GM23338 (cell line): ENCODE results near the gene HELZ. TPM values are rescaled to one million over a fixed set of nuclear protein-coding genes. Genes with fewer than 3 reads are reported as not detected.

ENCODE experiments used
- ATAC-seq: fragments of 200-7000 bp; cut with Tn5 transposase; 3 replicates; pipeline ENCODE4 v1.9.1; 2020
- DNase-seq: peaks from one replicate; pipeline ENCODE4 v3.0.0-alpha.2; 2015; ENCODE audit warnings: low spot score
- H2AFZ ChIP-seq: fragments of 200-600 bp; sonication (generic); 2 replicates; pipeline ENCODE4 v1.8.0; 2016; ENCODE audit warnings: antibody characterized with exemption, mild to moderate bottlenecking, moderate library complexity
- H3F3A ChIP-seq: fragments of 200-600 bp; sonication (generic); replicated peaks from 2 replicates; pipeline ENCODE4 v1.8.0; 2017; ENCODE audit warnings: antibody characterized with exemption, mixed run types, low read depth
- H3K27ac ChIP-seq: fragments of 200-600 bp; sonication (generic); 2 replicates; pipeline ENCODE4 v1.6.1; 2016; ENCODE audit warnings: low read depth
- H3K27me3 ChIP-seq: fragments of 200-600 bp; sonication (generic); 2 replicates; pipeline ENCODE4 v1.8.0; 2016; ENCODE audit warnings: mild to moderate bottlenecking, mixed run types, moderate library complexity; ENCODE audit not compliant: insufficient read depth
- H3K36me3 ChIP-seq: fragments of 200-600 bp; sonication (generic); 2 replicates; pipeline ENCODE4 v1.8.0; 2016; ENCODE audit warnings: mild to moderate bottlenecking; ENCODE audit not compliant: insufficient read depth
- H3K4me1 ChIP-seq: fragments of 200-600 bp; sonication (generic); 2 replicates; pipeline ENCODE4 v1.8.0; 2016; ENCODE audit warnings: mild to moderate bottlenecking, moderate library complexity; ENCODE audit not compliant: insufficient read depth
- H3K4me2 ChIP-seq: fragments of 200-600 bp; sonication (generic); 2 replicates; pipeline ENCODE4 v1.7.1; 2017; ENCODE audit warnings: mixed run types
- H3K4me3 ChIP-seq: fragments of 200-600 bp; sonication (generic); 2 replicates; pipeline ENCODE4 v1.6.1; 2016; ENCODE audit warnings: mixed run types
- H3K79me2 ChIP-seq: fragments of 200-600 bp; sonication (generic); replicated peaks from 2 replicates; pipeline ENCODE4 v1.8.0; 2017; ENCODE audit warnings: mild to moderate bottlenecking; ENCODE audit not compliant: insufficient read depth
- H3K9me2 ChIP-seq: fragments of 200-600 bp; sonication (generic); 2 replicates; pipeline ENCODE4 v1.8.0; 2017; ENCODE audit not compliant: insufficient read depth
- H4K20me1 ChIP-seq: fragments of 200-600 bp; sonication (generic); replicated peaks from 2 replicates; pipeline ENCODE4 v1.8.0; 2017; ENCODE audit warnings: mild to moderate bottlenecking; ENCODE audit not compliant: insufficient read depth
- H3K27ac Mint-ChIP-seq: 2 replicates; pipeline ENCODE4 v1.8.0; 2020; ENCODE audit warnings: inconsistent platforms, mild to moderate bottlenecking, moderate library complexity, mixed read lengths
- H3K27me3 Mint-ChIP-seq: 3 replicates; pipeline ENCODE4 v1.8.0; 2022; ENCODE audit warnings: low read depth, mild to moderate bottlenecking, moderate library complexity, mixed read lengths, inconsistent platforms; ENCODE audit not compliant: insufficient read depth, poor library complexity
- H3K36me3 Mint-ChIP-seq: 3 replicates; pipeline ENCODE4 v1.8.0; 2021; ENCODE audit warnings: low read depth, mild to moderate bottlenecking, inconsistent platforms, moderate library complexity, mixed read lengths
- H3K4me1 Mint-ChIP-seq: 3 replicates; pipeline ENCODE4 v1.8.0; 2020; ENCODE audit warnings: mild to moderate bottlenecking, inconsistent platforms, mixed read lengths
- H3K4me3 Mint-ChIP-seq: 3 replicates; pipeline ENCODE4 v1.8.0; 2021; ENCODE audit warnings: moderate library complexity, mild to moderate bottlenecking, inconsistent platforms, mixed read lengths
- H3K9me3 Mint-ChIP-seq: 3 replicates; pipeline ENCODE4 v1.8.0; 2020; ENCODE audit warnings: moderate library complexity, mild to moderate bottlenecking, inconsistent platforms, mixed read lengths
- CREB1 ChIP-seq: fragments of 250-450 bp; sonication (Bioruptor Pico); IDR thresholded peaks from 2 replicates; pipeline ENCODE4 v1.5.0; 2020; ENCODE audit warnings: low read depth, mild to moderate bottlenecking, moderate library complexity
- ETS1 ChIP-seq: IDR thresholded peaks from 2 replicates; pipeline ENCODE4 v1.6.1; 2016; ENCODE audit warnings: antibody characterized with exemption
- EZH2 ChIP-seq: fragments of 200-600 bp; sonication (generic); IDR thresholded peaks from one replicate; pipeline ENCODE4 v1.8.0; 2017; ENCODE audit warnings: antibody characterized with exemption, mild to moderate bottlenecking, low read depth; ENCODE audit not compliant: unreplicated experiment
- EZH2phosphoT487 ChIP-seq: fragments of 200-600 bp; sonication (generic); IDR thresholded peaks from one replicate; pipeline ENCODE4 v1.8.1; 2018; ENCODE audit warnings: antibody characterized with exemption; ENCODE audit not compliant: unreplicated experiment
- JUNB ChIP-seq: IDR thresholded peaks from one replicate; pipeline ENCODE4 v1.6.1; 2016; ENCODE audit warnings: antibody characterized with exemption; ENCODE audit not compliant: unreplicated experiment
- POLR2AphosphoS5 ChIP-seq: IDR thresholded peaks from 2 replicates; pipeline ENCODE4 v1.6.1; 2016; ENCODE audit warnings: antibody characterized with exemption, low read depth
- REST ChIP-seq: IDR thresholded peaks from one replicate; pipeline ENCODE4 v1.6.1; 2018; ENCODE audit warnings: antibody characterized with exemption; ENCODE audit not compliant: unreplicated experiment
- ZNF331 ChIP-seq: fragments of 250-450 bp; sonication (Bioruptor Pico); IDR thresholded peaks from 2 replicates; pipeline ENCODE4 v1.5.0; 2020; ENCODE audit warnings: low read depth, mild to moderate bottlenecking, moderate library complexity
- ZNF462 ChIP-seq: fragments of 250-450 bp; sonication (Bioruptor Pico); IDR thresholded peaks from 2 replicates; pipeline ENCODE4 v1.5.0; 2020; ENCODE audit warnings: mild to moderate bottlenecking, moderate library complexity
- polyA plus RNA-seq: library from polyadenylated mRNA; unstranded; fragments of >200 nt; fragmentation: Nextera tagmentation; extraction: Ambion mirVana; gene quantifications from 2 replicates; pipeline ENCODE4 v1.2.1, GENCODE V29; 2016
- total RNA-seq: library from RNA; depleted of rRNA; stranded (reverse); fragments of >200 nt; shearing (Covaris generic); gene quantifications from 2 replicates; pipeline ENCODE4 v1.2.3, GENCODE V29; 2014

HELZ gene
- total and polyA plus RNA-seq, 2 experiments from 2014 or later, result 38.9 to 62.0 TPM

- TF ChIP-seq ETS1 (no peak), EZH2phosphoT487 (no peak), ZNF331 (no peak)
Measured at GRCh38 chr17:67210915-67211314, 34.1 kb downstream of the HELZ start (continued).

GRCh38 chr17:67208232-67208631 lies 36.8 kb downstream of the HELZ start:
- Mint-ChIP-seq H3K4me1 (peaks cover 3% of the 10 kb centered on the region; the same call in 1 of the 3 replicates), H3K9me3 (no peaks in the 10 kb centered on the region), H3K27ac (no peak overlapping the region), H3K4me3 (no peak overlapping the region), H3K27me3 (no peaks in the 10 kb centered on the region), H3K36me3 (no peaks in the 10 kb centered on the region)
- no peak for ATAC-seq
- no peak overlapping the region for H3K27ac ChIP-seq
- H4K20me1 ChIP-seq, result no peaks in the 10 kb centered on the region; the same call in 1 of the 2 replicates
- no peak overlapping the region for H3K4me2 ChIP-seq
- no peaks in the 10 kb centered on the region for H3K36me3 ChIP-seq
- H3K4me1 ChIP-seq, result no peaks in the 10 kb centered on the region
- H3K79me2 ChIP-seq, result peaks cover 8% of the 10 kb centered on the region
- no peaks in the 10 kb centered on the region for H3K27me3 ChIP-seq
- no peak overlapping the region for H3K4me3 ChIP-seq
- no peaks in the 10 kb centered on the region for H3F3A ChIP-seq
- H3K9me2 ChIP-seq, result no peaks in the 10 kb centered on the region
- TF ChIP-seq ZNF462 (CRISPR knock-in tag) (no peak), CREB1 (no peak), ZNF331 (no peak), JUNB (no peak), ETS1 (no peak), POLR2AphosphoS5 (no peak), EZH2phosphoT487 (no peak), REST (no peak), EZH2 (no peak)
- H2AFZ ChIP-seq, result no peak overlapping the region
- DNase-seq, result no peak
